ENCODE results near the gene SETBP1.

SETBP1 gene

GRCh38 chr18:44878335-44878734, 197.6 kb downstream of the SETBP1 start:
- no peaks in the 10 kb centered on the region for H3K9me3 ChIP-seq (ENCODE audit: insufficient read depth, low read depth, low read length)
- H3K27me3 ChIP-seq (ENCODE audit: insufficient read depth, low read length) = no peaks in the 10 kb centered on the region
- H3K27ac ChIP-seq (ENCODE audit: low read length) = no peak overlapping the region
- H3K4me3 ChIP-seq (ENCODE audit: low read length) = no peak overlapping the region
- H3K9ac ChIP-seq (ENCODE audit: low read depth, low read length) = no peak overlapping the region
- H3K4me1 ChIP-seq (ENCODE audit: insufficient read depth, low read length) = no peaks in the 10 kb centered on the region; the same call in 1 of the 2 replicates
- H3K36me3 ChIP-seq (ENCODE audit: insufficient read depth, low read depth, low read length) = no peaks in the 10 kb centered on the region

- no peak overlapping the region for H3K27ac ChIP-seq (ENCODE audit: low read length)
- no peaks in the 10 kb centered on the region for H3K27me3 ChIP-seq (ENCODE audit: insufficient read depth, low read length)
- H3K9ac ChIP-seq (ENCODE audit: low read depth, low read length) = no peak overlapping the region
- no peak overlapping the region for H3K4me3 ChIP-seq (ENCODE audit: low read length)
- no peaks in the 10 kb centered on the region for H3K9me3 ChIP-seq (ENCODE audit: insufficient read depth, low read depth, low read length)
- H3K4me1 ChIP-seq (ENCODE audit: insufficient read depth, low read length) = no peaks in the 10 kb centered on the region; the same call in 1 of the 2 replicates
- no peaks in the 10 kb centered on the region for H3K36me3 ChIP-seq (ENCODE audit: insufficient read depth, low read depth, low read length)
These were observed 199.5 kb downstream of the SETBP1 start for GRCh38 chr18:44880170-44880569.

- H3K9ac ChIP-seq (ENCODE audit: low read depth, low read length) = no peak overlapping the region
- H3K4me1 ChIP-seq (ENCODE audit: insufficient read depth, low read length) = no peaks in the 10 kb centered on the region; the same call in 1 of the 2 replicates
- H3K36me3 ChIP-seq (ENCODE audit: insufficient read depth, low read depth, low read length) = no peaks in the 10 kb centered on the region
- H3K9me3 ChIP-seq (ENCODE audit: insufficient read depth, low read depth, low read length) = no peaks in the 10 kb centered on the region
- no peaks in the 10 kb centered on the region for H3K27me3 ChIP-seq (ENCODE audit: insufficient read depth, low read length)
- H3K27ac ChIP-seq (ENCODE audit: low read length) = no peak overlapping the region
- no peak overlapping the region for H3K4me3 ChIP-seq (ENCODE audit: low read length)
These were observed 200.9 kb downstream of the SETBP1 start for GRCh38 chr18:44881461-44882162.

DNA sequence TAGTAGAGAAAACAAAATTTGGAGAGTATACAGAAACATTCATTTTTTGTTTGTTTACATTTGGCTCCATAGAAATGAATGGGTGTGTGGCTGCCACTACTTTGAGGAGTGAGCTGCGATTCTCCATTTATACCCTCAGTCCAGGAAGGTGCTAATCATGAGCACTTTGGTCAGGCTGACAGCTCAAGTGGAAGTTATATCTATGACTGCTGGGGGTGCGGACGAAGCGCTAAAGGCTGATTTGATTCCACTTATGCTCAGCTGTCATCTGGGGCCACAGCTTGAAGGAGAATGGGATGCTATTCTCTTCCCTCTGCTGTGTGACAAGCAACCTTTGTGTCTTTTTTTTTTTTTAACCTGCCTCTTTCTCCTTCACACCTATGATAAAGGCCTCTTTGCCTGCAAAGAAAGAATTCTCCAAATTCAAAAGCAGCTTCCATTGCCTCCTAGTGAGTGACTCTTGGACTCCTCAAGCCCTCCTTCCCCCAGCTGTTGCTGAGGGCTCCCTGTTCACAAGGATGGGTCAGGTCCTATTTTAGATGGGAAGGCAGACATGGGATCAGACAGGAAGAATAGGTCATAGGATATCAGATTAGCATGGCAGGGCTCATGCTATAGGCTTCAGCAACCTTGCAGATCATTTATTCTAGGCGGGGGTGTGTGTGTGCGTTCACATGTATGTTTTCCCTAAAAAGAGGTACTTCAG, 201.6 kb downstream of the SETBP1 start:
- H3K4me3 ChIP-seq (ENCODE audit: low read length) = no peak overlapping the region
- no peaks in the 10 kb centered on the region; the same call in none of the 2 replicates for H3K4me1 ChIP-seq (ENCODE audit: insufficient read depth, low read length)
- no peaks in the 10 kb centered on the region for H3K9me3 ChIP-seq (ENCODE audit: insufficient read depth, low read depth, low read length)
- no peaks in the 10 kb centered on the region for H3K36me3 ChIP-seq (ENCODE audit: insufficient read depth, low read depth, low read length)
- H3K27ac ChIP-seq (ENCODE audit: low read length) = no peak overlapping the region
- no peak overlapping the region for H3K9ac ChIP-seq (ENCODE audit: low read depth, low read length)
- H3K27me3 ChIP-seq (ENCODE audit: insufficient read depth, low read length) = no peaks in the 10 kb centered on the region

- H3K27me3 ChIP-seq (ENCODE audit: insufficient read depth, low read length) = no peaks in the 10 kb centered on the region
- no peaks in the 10 kb centered on the region; the same call in none of the 2 replicates for H3K4me1 ChIP-seq (ENCODE audit: insufficient read depth, low read length)
- H3K4me3 ChIP-seq (ENCODE audit: low read length) = no peak overlapping the region
- H3K9me3 ChIP-seq (ENCODE audit: insufficient read depth, low read depth, low read length) = no peaks in the 10 kb centered on the region
- no peak overlapping the region for H3K27ac ChIP-seq (ENCODE audit: low read length)
- H3K36me3 ChIP-seq (ENCODE audit: insufficient read depth, low read depth, low read length) = no peaks in the 10 kb centered on the region
- H3K9ac ChIP-seq (ENCODE audit: low read depth, low read length) = no peak overlapping the region
These were observed 203.0 kb downstream of the SETBP1 start for GRCh38 chr18:44883671-44884070.

DNA sequence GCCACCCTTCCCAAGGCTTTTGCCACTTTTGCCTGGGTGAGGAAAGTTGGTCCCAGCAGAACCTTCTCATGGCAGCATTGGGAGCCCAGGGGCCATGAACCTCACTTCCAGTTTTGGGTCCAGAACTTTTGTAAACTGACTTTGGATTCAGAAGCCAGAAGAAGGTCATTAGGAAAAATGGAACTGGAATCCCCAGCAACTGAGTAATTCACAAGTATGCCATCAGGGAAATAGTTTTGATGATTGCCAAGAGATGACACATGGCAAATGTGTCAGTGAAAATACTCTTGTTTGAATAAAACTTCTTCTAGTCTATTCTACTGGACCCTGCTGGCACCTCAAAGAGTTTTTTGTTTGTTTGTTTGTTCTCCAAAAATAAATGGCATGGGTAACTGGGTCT, 203.7 kb downstream of the SETBP1 start:
- H3K27me3 ChIP-seq (ENCODE audit: insufficient read depth, low read length) = no peaks in the 10 kb centered on the region
- no peaks in the 10 kb centered on the region for H3K36me3 ChIP-seq (ENCODE audit: insufficient read depth, low read depth, low read length)
- no peaks in the 10 kb centered on the region; the same call in none of the 2 replicates for H3K4me1 ChIP-seq (ENCODE audit: insufficient read depth, low read length)
- H3K27ac ChIP-seq (ENCODE audit: low read length) = no peak overlapping the region
- no peaks in the 10 kb centered on the region for H3K9me3 ChIP-seq (ENCODE audit: insufficient read depth, low read depth, low read length)
- no peak overlapping the region for H3K4me3 ChIP-seq (ENCODE audit: low read length)
- no peak overlapping the region for H3K9ac ChIP-seq (ENCODE audit: low read depth, low read length)

DNA sequence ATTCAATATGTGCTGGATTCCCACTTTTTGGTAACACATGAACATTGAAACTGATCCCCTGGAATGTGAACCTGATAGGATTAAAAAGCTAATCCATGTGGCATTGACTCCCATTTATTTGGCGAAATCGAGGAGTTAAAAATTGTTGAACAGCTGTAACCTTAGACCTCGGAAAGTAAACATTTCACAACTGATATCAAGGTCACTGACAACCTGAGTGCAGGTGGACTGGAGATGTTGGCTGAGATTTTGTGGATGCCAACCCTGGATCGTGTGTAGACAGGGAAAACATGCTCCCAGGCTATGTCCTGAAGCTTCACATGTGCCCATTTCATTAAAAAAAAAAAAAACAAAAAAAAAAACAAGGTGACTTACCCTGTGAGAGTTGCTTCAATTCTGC, 204.8 kb downstream of the SETBP1 start:
- H3K36me3 ChIP-seq (ENCODE audit: insufficient read depth, low read depth, low read length) = no peaks in the 10 kb centered on the region; the same call in 1 of the 2 replicates
- no peak overlapping the region for H3K27ac ChIP-seq (ENCODE audit: low read length)
- no peaks in the 10 kb centered on the region; the same call in none of the 2 replicates for H3K4me1 ChIP-seq (ENCODE audit: insufficient read depth, low read length)
- peaks cover 4% of the 10 kb centered on the region; the same call in 1 of the 2 replicates for H3K9me3 ChIP-seq (ENCODE audit: insufficient read depth, low read depth, low read length)
- H3K27me3 ChIP-seq (ENCODE audit: insufficient read depth, low read length) = no peaks in the 10 kb centered on the region
- H3K9ac ChIP-seq (ENCODE audit: low read depth, low read length) = no peak overlapping the region
- no peak overlapping the region for H3K4me3 ChIP-seq (ENCODE audit: low read length)

GRCh38 chr18:44887227-44887631, 206.5 kb downstream of the SETBP1 start:
- Histone ChIP-seq H3K9ac (ENCODE audit: low read depth, low read length) (no peak overlapping the region), H3K27ac (ENCODE audit: low read length) (no peak overlapping the region), H3K9me3 (ENCODE audit: insufficient read depth, low read depth, low read length) (peaks cover 14% of the 10 kb centered on the region), H3K4me1 (ENCODE audit: insufficient read depth, low read length) (no peaks in the 10 kb centered on the region; the same call in none of the 2 replicates), H3K27me3 (ENCODE audit: insufficient read depth, low read length) (no peaks in the 10 kb centered on the region), H3K36me3 (ENCODE audit: insufficient read depth, low read depth, low read length) (no peaks in the 10 kb centered on the region; the same call in 1 of the 2 replicates), H3K4me3 (ENCODE audit: low read length) (no peak overlapping the region)

- Histone ChIP-seq H3K9ac (ENCODE audit: low read depth, low read length) (no peak overlapping the region), H3K9me3 (ENCODE audit: insufficient read depth, low read depth, low read length) (peaks cover 14% of the 10 kb centered on the region), H3K27me3 (ENCODE audit: insufficient read depth, low read length) (no peaks in the 10 kb centered on the region), H3K4me3 (ENCODE audit: low read length) (no peak overlapping the region), H3K4me1 (ENCODE audit: insufficient read depth, low read length) (no peaks in the 10 kb centered on the region; the same call in 1 of the 2 replicates), H3K36me3 (ENCODE audit: insufficient read depth, low read depth, low read length) (no peaks in the 10 kb centered on the region; the same call in 1 of the 2 replicates), H3K27ac (ENCODE audit: low read length) (no peak overlapping the region)
These were observed 208.4 kb downstream of the SETBP1 start for GRCh38 chr18:44889111-44889510.

GRCh38 chr18:44893045-44893706, 212.5 kb downstream of the SETBP1 start:
- Histone ChIP-seq H3K9ac (ENCODE audit: low read depth, low read length) (no peak overlapping the region), H3K27me3 (ENCODE audit: insufficient read depth, low read length) (no peaks in the 10 kb centered on the region), H3K27ac (ENCODE audit: low read length) (no peak overlapping the region), H3K4me3 (ENCODE audit: low read length) (no peak overlapping the region), H3K9me3 (ENCODE audit: insufficient read depth, low read depth, low read length) (peaks cover 14% of the 10 kb centered on the region), H3K36me3 (ENCODE audit: insufficient read depth, low read depth, low read length) (no peaks in the 10 kb centered on the region; the same call in 1 of the 2 replicates), H3K4me1 (ENCODE audit: insufficient read depth, low read length) (no peaks in the 10 kb centered on the region; the same call in 1 of the 2 replicates)

DNA sequence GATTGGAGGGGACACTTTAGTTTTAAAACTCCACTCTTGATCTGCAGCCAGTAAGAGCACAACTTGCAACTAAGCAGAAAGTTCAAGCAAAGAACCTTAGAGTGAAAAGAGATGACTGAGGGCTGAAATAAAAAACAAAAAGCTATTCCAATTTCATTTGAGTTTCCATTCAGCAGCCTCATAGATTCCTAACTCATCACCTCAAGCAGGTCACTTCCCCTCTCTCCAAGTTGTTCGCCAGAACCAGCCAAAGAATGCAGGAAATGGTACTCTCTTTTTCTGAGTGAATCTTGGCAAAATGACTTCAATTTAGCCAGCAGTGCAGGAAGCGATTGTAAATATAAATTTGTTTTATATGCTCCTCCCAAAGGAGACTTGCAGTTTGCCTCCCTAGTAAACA, 213.3 kb downstream of the SETBP1 start:
- H3K9ac ChIP-seq (ENCODE audit: low read depth, low read length) = no peak overlapping the region
- H3K9me3 ChIP-seq (ENCODE audit: insufficient read depth, low read depth, low read length) = peaks cover 14% of the 10 kb centered on the region
- no peaks in the 10 kb centered on the region; the same call in 1 of the 2 replicates for H3K36me3 ChIP-seq (ENCODE audit: insufficient read depth, low read depth, low read length)
- no peaks in the 10 kb centered on the region for H3K27me3 ChIP-seq (ENCODE audit: insufficient read depth, low read length)
- no peaks in the 10 kb centered on the region; the same call in 1 of the 2 replicates for H3K4me1 ChIP-seq (ENCODE audit: insufficient read depth, low read length)
- no peak overlapping the region for H3K4me3 ChIP-seq (ENCODE audit: low read length)
- H3K27ac ChIP-seq (ENCODE audit: low read length) = no peak overlapping the region
